ENCODE data around the gene TGFBRAP1. TPM values are rescaled to one million over a fixed set of nuclear protein-coding genes. Genes with fewer than 3 reads are reported as not detected.
A peak's percentile ranks its signal among the peaks of the same experiment; 100 is the strongest.

Gene TGFBRAP1
- total RNA-seq, 1 donor from 2014 or later = 11.3 TPM

- DNase-seq (ENCODE audit: low read depth) = no peak
- no peak for TF ChIP-seq CTCF (conservative IDR thresholded peaks at IDR 0.05; ENCODE audit: low read depth, low read length)
Measured at GRCh38 chr2:105357122-105357521, 27.6 kb upstream of the TGFBRAP1 start.

GRCh38 chr2:105344704-105345345 lies 15.3 kb upstream of the TGFBRAP1 start:
- peak; percentile 43 for TF ChIP-seq CTCF (conservative IDR thresholded peaks at IDR 0.05; ENCODE audit: low read depth, low read length)
- DNase-seq (ENCODE audit: low read depth) = no peak
- H3K4me3 ChIP-seq (ENCODE audit: low read depth, low read length) = no peak overlapping the region

More at GRCh38 chr2:105357122-105357521, 27.6 kb upstream of the TGFBRAP1 start:
- no peak overlapping the region for H3K4me3 ChIP-seq (ENCODE audit: low read depth, low read length)

DNA sequence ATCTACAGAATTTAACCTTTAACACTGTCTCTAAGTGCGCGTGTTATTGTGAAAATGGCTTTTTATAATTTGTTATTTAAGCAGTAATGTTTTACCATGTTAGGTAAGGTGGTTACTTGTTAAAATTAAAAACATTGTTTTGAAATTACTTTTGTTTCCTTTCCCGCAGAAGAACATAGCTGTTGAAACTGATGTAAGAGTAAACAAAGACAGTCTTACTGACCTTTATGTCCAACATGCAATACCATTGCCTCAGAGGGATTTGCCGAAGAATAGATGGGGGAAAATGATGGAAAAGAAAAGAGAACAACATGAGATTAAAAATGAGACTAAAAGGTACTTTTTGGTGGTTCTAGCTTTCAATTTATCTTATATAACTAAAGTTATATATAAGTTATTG lies 9.9 kb upstream of the TGFBRAP1 start:
- no peak for DNase-seq (ENCODE audit: low read depth)
- no peak for TF ChIP-seq CTCF (conservative IDR thresholded peaks at IDR 0.05; ENCODE audit: low read depth, low read length)
- H3K4me3 ChIP-seq (ENCODE audit: low read depth, low read length) = no peak overlapping the region

- TF ChIP-seq CTCF (conservative IDR thresholded peaks at IDR 0.05; ENCODE audit: low read depth, low read length) = no peak
- DNase-seq (ENCODE audit: low read depth) = no peak
- peak overlapping the region; percentile 97 for H3K4me3 ChIP-seq (ENCODE audit: low read depth, low read length)
Measured at GRCh38 chr2:105338020-105338385, 8.5 kb upstream of the TGFBRAP1 start.

- DNase-seq (ENCODE audit: low read depth) = no peak
- no peak for TF ChIP-seq CTCF (conservative IDR thresholded peaks at IDR 0.05; ENCODE audit: low read depth, low read length)
Measured at GRCh38 chr2:105337122-105338019, 7.8 kb upstream of the TGFBRAP1 start, which contains the start of gene C2orf49. C2orf49 (plus strand) TSS chr2:105337540; CDS start chr2:105337588, 48 bp downstream.

GRCh38 chr2:105336786-105337121 lies 7.2 kb upstream of the TGFBRAP1 start:
- peak overlapping the region; percentile 97 for H3K4me3 ChIP-seq (ENCODE audit: low read depth, low read length)
- TF ChIP-seq CTCF (conservative IDR thresholded peaks at IDR 0.05; ENCODE audit: low read depth, low read length) = no peak
- DNase-seq (ENCODE audit: low read depth) = no peak

More at GRCh38 chr2:105337122-105338019, 7.8 kb upstream of the TGFBRAP1 start, which contains the start of gene C2orf49:
- peak within 1 kb of the TSS; percentile 97 for H3K4me3 ChIP-seq (ENCODE audit: low read depth, low read length)
